ENCODE measurements around the gene PAK2. TPM values are rescaled to one million over a fixed set of nuclear protein-coding genes. Genes with fewer than 3 reads are reported as not detected.
"Not testable (repeated sequence)": the region's sequence is repeated elsewhere in the genome, so short reads cannot be mapped to it uniquely, and the experiment has no call there.

PAK2 gene
- total RNA-seq, 3 donors from 2014 or later = 50.6 to 74.7 (median 69.6) TPM

DNA sequence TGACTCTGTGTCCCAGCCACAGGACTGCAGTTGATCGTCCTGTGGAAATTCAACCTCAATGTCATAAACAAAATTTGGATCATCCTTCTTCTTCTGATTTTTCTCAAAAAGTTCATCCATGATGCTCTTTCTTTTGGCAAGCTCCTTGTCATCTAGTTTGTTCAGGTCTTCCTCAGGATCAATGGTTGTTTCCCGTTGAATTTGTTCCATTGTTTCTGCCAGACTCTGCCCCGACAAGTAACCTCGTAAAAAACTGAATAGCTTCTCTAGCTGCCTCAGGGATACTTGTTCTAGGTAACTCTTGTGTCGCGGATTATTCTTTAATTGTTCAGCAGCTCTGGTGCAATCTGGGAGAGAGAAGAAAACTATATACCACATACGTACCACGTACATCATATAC lies 32.1 kb upstream of the PAK2 start:
- Histone ChIP-seq H3K9me3 (no peaks in the 10 kb centered on the region), H3K36me3 (ENCODE audit: low read depth) (no peaks in the 10 kb centered on the region), H3K4me3 (no peak overlapping the region), H3K4me1 (ENCODE audit: low read depth) (peaks cover 8% of the 10 kb centered on the region)
- ATAC-seq = no peak
- DNase-seq = no peak
- intact Hi-C loops (cut with DNase I, micrococcal nuclease) = no loop called here
- TF ChIP-seq CTCF (IDR thresholded peaks at IDR 0.05) = no peak

DNA sequence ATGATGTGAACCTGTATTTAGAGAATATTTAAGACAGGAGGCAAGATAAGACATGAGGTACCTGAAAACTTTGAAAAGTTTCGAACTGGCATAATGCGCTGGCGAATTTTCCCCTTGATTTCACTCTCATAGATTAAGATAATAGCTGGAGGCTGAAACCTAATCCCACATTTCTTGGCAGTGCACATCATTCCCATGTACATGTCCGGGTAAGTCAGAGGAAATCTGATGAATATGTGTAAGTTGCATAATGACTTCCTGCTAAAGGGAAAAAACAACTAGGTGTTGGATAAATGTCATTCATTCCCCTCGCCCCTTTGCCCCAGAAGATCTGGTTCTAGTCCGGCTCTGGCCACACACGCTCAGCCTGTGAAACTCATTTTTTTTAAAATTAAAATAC lies 31.2 kb upstream of the PAK2 start:
- Histone ChIP-seq H3K9me3 (no peaks in the 10 kb centered on the region), H3K4me1 (ENCODE audit: low read depth) (peaks cover 12% of the 10 kb centered on the region), H3K36me3 (ENCODE audit: low read depth) (no peaks in the 10 kb centered on the region), H3K4me3 (no peak overlapping the region)
- no peak for ATAC-seq
- TF ChIP-seq CTCF (IDR thresholded peaks at IDR 0.05) = no peak
- intact Hi-C loops (cut with DNase I, micrococcal nuclease) = no loop called here
- no peak for DNase-seq

GRCh38 chr3:196711838-196712513 lies 27.7 kb upstream of the PAK2 start, which contains the start of the genes CEP19 and PIGX:
Gene CEP19, minus strand, starts transcription at chr3:196712250. Its CDS starts 3,593 bp downstream, at chr3:196708657.
Gene PIGX, plus strand, starts transcription at chr3:196712377.
- Histone ChIP-seq H3K36me3 (ENCODE audit: low read depth) (no peaks in the 10 kb centered on the region), H3K9me3 (no peaks in the 10 kb centered on the region), H3K4me1 (ENCODE audit: low read depth) (peaks cover 16% of the 10 kb centered on the region), H3K4me3 (peak within 1 kb of the TSS; percentile 63)
- intact Hi-C loops (cut with DNase I, micrococcal nuclease) = no loop called here
- TF ChIP-seq CTCF (IDR thresholded peaks at IDR 0.05) = no peak
- DNase-seq (peak; percentile 83 to 91 (median 88)), ATAC-seq (peak; percentile 97)

DNA sequence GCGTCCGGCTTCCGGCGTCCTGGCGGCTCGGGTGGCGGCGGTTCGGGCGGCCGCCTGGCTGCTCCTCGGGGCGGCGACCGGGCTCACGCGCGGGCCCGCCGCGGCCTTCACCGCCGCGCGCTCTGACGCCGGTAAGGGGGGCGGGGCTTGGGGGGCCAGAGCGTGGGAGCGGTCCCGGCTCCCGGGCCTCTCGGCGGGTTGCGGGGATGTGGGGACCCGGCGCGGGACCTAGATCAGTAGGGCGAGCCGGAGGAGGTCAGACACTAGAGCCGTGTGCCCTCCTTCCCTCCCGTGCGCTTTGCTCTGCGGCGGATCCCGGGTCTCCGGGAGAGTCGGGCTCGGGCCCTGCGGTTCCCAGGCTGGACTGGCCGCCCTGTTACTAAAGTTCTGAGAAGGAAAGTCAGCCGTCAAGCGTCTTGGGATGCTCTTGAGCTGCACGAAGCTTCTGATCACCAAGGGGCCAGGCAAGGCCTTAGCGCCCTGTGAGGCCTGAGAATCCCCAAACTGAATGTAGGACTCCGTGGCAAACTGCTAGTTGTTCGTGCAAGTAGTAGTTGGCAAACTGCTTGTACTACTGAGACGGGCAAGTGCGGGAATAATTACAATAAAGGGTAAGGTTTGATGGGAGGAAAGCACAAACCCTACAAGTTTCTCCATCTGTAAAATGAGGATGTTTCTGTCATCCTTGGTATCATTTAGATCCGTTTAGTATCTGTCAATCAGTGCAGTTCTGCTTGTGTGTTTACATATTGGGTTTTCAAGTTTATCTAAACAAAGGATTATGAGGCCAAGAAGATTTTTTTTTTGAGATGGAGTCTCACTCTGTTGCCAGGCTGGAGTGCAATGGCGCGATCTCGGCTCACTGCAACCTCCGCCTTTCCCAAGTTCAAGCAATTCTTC lies 26.9 kb upstream of the PAK2 start:
- Histone ChIP-seq H3K9me3 (no peaks in the 10 kb centered on the region), H3K36me3 (ENCODE audit: low read depth) (no peaks in the 10 kb centered on the region), H3K4me3 (peak overlapping the region; percentile 63), H3K4me1 (ENCODE audit: low read depth) (peaks cover 16% of the 10 kb centered on the region)
- intact Hi-C loops (cut with DNase I, micrococcal nuclease) = no loop called here
- peak; percentile 85 for ATAC-seq
- TF ChIP-seq CTCF (IDR thresholded peaks at IDR 0.05) = no peak
- DNase-seq = peak; percentile 59 to 83 (median 81)

GRCh38 chr3:196717162-196717561 lies 22.5 kb upstream of the PAK2 start:
- H3K36me3 ChIP-seq (ENCODE audit: low read depth); H3K4me3 ChIP-seq; H3K4me1 ChIP-seq (ENCODE audit: low read depth); DNase-seq; intact Hi-C loops (cut with DNase I, micrococcal nuclease); ATAC-seq; H3K9me3 ChIP-seq: not testable (repeated sequence)

DNA sequence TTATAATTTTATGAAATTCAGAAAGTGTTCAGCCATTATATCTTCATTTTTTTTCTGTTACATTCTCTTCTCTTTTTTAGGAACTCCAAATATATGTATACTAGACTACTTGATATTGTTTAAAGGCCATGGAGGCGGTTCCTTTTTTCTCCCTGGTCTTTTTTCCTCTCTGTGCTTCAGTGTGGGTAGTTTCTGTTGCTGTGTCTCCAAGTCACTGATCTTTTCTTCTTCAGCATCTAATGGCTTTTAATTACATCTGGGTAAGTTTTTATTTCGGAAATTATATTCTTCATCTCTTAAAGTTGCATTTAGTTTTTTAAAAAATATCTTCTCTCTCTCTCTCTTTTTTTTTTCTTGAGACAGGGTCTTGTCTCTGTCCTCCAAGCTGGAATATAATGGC lies 18.6 kb upstream of the PAK2 start:
- Histone ChIP-seq H3K4me1 (ENCODE audit: low read depth) (peaks cover under 1% of the 10 kb centered on the region), H3K9me3 (no peaks in the 10 kb centered on the region), H3K36me3 (ENCODE audit: low read depth) (no peaks in the 10 kb centered on the region), H3K4me3 (no peak overlapping the region)
- DNase-seq (no peak), ATAC-seq (no peak)
- TF ChIP-seq CTCF (IDR thresholded peaks at IDR 0.05) = no peak
- intact Hi-C loops (cut with DNase I, micrococcal nuclease) = no loop called here

Data from mucosa of descending colon (tissue), 3 donors.